ENCODE results near the gene SLC16A11. TPM values are rescaled to one million over a fixed set of nuclear protein-coding genes. Genes with fewer than 3 reads are reported as not detected.
"Not testable (repeated sequence)": the region's sequence is repeated elsewhere in the genome, so short reads cannot be mapped to it uniquely, and the experiment has no call there.

SLC16A11 gene
- total RNA-seq, 2 donors from 2014 or later, result 1.9 to 3.4 TPM

DNA sequence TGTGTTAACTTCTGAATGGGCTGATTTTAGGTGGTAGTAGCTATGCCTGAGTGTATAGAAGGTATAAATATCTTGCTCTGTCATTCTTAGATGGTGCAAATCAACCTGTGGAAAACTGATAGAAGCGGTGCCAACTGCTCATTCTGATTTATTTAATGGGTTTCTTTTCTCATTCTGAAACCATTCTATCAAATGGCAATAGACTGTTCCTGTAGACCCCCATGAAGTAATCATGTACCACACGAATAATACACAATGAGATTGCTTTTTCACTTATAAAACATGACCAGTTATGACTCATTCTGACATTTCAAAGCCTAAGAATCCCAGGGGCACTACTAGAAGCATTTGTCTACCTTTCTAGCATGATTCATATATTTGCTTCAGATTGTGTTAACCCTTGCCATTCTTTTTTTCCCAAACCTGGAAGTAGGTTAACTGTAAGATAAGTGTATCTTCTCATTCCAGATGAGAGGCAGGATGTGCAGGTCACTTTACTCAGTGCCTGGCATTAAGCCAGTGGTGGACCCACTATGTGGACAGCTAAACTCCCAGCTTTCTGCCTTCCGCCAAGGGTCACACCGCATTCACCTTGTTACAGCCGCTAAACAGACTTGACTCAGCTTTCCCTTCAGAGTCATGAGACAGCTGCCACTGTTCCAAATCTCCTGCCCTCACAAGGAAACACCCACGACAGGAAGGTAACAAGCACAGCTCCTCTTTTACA is 16.4 kb upstream of the SLC16A11 start:
- Histone ChIP-seq H3K9me3 (no peaks in the 10 kb centered on the region), H3K27me3 (no peaks in the 10 kb centered on the region), H3K27ac (no peak overlapping the region), H3K36me3 (no peaks in the 10 kb centered on the region), H3K4me3 (no peak overlapping the region), H3K4me1 (no peaks in the 10 kb centered on the region)
- no peak for DNase-seq (ENCODE audit: low spot score)
- TF ChIP-seq, protein P1, sequence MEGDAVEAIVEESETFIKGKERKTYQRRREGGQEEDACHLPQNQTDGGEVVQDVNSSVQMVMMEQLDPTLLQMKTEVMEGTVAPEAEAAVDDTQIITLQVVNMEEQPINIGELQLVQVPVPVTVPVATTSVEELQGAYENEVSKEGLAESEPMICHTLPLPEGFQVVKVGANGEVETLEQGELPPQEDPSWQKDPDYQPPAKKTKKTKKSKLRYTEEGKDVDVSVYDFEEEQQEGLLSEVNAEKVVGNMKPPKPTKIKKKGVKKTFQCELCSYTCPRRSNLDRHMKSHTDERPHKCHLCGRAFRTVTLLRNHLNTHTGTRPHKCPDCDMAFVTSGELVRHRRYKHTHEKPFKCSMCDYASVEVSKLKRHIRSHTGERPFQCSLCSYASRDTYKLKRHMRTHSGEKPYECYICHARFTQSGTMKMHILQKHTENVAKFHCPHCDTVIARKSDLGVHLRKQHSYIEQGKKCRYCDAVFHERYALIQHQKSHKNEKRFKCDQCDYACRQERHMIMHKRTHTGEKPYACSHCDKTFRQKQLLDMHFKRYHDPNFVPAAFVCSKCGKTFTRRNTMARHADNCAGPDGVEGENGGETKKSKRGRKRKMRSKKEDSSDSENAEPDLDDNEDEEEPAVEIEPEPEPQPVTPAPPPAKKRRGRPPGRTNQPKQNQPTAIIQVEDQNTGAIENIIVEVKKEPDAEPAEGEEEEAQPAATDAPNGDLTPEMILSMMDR (IDR thresholded peaks at IDR 0.05), result no peak

DNA sequence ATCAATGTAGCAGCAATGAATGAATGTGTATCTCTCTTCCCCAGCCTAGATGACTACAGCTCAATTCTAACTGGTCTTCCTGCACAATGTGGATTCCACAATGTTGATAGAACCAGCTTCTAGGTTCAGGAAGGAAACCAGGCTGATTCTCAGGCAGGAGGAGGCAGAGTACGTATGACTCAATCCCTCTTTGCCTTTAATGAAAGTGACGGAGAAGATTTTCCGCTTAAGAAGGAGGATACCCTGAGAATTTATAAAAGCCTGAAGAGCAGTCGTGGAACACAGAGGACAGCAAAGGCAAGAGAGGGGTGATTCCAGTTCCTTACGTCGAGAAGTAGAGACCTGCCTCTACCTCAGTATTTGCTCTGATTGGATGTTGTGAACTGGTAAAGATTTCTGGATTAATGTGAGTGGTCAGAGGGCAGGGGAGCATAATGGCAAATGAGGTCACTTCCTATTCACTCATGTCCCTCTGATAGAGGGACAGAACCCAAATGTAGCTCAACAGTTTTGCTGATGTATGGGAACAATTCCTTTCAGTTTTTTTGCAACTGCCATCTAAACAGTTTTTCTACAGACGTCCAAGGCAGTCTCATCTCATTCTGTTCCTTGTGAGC is 15.0 kb upstream of the SLC16A11 start:
- no peaks in the 10 kb centered on the region for H3K27me3 ChIP-seq
- TF ChIP-seq, protein P1 (IDR thresholded peaks at IDR 0.05), result no peak
- H3K4me1 ChIP-seq, result no peaks in the 10 kb centered on the region
- DNase-seq (ENCODE audit: low spot score), result no peak
- H3K4me3 ChIP-seq, result no peak overlapping the region
- no peaks in the 10 kb centered on the region for H3K9me3 ChIP-seq
- H3K36me3 ChIP-seq, result no peaks in the 10 kb centered on the region
- H3K27ac ChIP-seq, result no peak overlapping the region

DNA sequence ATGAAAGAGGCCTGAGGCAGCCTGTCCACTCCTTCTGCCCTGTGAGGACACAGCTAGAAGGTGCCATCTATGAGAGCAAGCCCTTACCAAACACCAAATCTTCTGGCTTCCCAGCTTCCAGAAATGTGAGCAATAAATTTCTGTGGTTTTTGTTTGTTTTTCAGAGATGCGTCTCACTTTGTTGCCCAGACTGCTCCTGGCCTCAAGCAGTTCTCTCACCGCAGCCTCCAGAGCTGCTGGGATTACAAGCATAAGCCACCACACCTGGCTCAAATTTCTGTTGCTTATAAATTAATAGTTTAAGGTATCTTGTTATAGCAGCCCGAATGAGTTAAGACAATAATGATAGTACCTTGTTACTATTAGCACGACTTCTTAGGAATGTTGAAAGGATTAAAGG is 12.5 kb upstream of the SLC16A11 start:
- H3K4me3 ChIP-seq, result no peak overlapping the region
- no peaks in the 10 kb centered on the region for H3K36me3 ChIP-seq
- no peak for DNase-seq (ENCODE audit: low spot score)
- H3K27ac ChIP-seq, result no peak overlapping the region
- no peaks in the 10 kb centered on the region for H3K9me3 ChIP-seq
- H3K27me3 ChIP-seq, result no peaks in the 10 kb centered on the region
- no peaks in the 10 kb centered on the region for H3K4me1 ChIP-seq
- TF ChIP-seq, protein P1 (IDR thresholded peaks at IDR 0.05), result no peak

DNA sequence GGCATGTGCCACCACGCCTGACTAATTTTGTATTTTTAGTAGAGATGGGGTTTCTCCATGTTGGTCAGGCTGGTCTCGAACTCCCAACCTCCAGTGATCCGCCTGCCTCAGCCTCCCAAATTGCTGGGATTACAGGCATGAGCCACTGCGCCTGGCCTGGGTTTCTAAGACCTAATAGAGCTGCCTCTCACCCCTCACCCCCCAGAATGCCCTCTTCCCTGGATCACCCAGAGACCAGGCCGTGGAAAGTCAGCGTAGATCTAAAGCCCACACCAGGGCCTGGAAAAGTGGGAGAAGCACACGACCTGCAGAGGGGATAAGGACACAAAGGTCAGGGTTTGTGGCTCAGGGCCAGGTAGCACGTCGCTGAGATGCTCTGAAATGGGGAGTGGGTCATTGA is 6.7 kb upstream of the SLC16A11 start:
- H3K9me3 ChIP-seq; H3K27ac ChIP-seq; H3K36me3 ChIP-seq; H3K4me3 ChIP-seq; DNase-seq (ENCODE audit: low spot score); H3K27me3 ChIP-seq: not testable (repeated sequence)
- peaks cover 0 to 16% of the 10 kb centered on the region in 2 donors for H3K4me1 ChIP-seq

DNA sequence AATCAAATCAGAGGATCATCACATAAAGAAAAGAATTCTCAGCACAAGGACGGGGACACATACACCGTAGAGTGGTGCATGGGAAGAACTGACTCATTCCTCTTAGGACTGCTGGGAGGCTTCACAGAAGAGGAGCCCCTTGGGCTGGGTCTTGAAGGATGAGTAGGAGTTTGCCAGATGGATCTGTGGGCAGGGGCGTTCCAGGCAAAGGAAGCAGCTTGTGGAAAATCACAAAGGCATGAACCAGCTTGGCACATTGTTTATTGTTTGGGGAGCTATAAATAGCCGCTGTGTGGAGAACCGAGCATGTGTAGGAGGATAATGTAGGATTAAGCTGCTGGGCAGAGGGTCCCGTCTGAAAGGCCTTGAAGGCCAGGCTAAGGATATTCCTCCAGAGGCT is 5.1 kb upstream of the SLC16A11 start:
- no peaks in the 10 kb centered on the region for H3K36me3 ChIP-seq
- H3K27me3 ChIP-seq, result no peaks in the 10 kb centered on the region
- H3K9me3 ChIP-seq, result no peaks in the 10 kb centered on the region
- no peak overlapping the region for H3K4me3 ChIP-seq
- TF ChIP-seq, protein P1 (IDR thresholded peaks at IDR 0.05), result no peak
- DNase-seq (ENCODE audit: low spot score), result no peak
- no peak overlapping the region for H3K27ac ChIP-seq
- H3K4me1 ChIP-seq, result peaks cover 0 to 20% of the 10 kb centered on the region in 2 donors

DNA sequence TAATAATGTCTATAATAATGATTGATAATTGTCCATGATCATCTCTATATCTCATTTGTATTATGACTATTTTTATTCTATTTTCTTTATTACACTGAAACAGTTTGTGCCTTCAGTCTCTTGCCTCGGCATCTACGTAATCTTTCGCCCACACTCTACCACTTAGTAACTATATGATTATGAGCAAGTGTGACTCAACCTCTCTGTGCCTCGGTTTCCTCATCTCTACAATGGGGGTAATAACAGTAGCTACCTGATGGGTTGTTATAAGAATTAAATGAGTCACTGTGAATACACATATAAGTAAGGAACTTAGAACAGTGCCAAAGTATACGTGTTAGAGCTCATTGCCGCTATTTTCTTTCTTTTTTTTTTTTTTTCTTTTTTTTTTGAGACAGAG is 3.7 kb upstream of the SLC16A11 start:
- Histone ChIP-seq H3K4me3 (no peak overlapping the region), H3K36me3 (no peaks in the 10 kb centered on the region), H3K27me3 (peaks cover 0 to 4% of the 10 kb centered on the region in 2 donors), H3K27ac (no peak overlapping the region), H3K4me1 (peaks cover 0 to 34% of the 10 kb centered on the region in 2 donors), H3K9me3 (no peaks in the 10 kb centered on the region)
- no peak for DNase-seq (ENCODE audit: low spot score)
- TF ChIP-seq, protein P1 (IDR thresholded peaks at IDR 0.05), result no peak

DNA sequence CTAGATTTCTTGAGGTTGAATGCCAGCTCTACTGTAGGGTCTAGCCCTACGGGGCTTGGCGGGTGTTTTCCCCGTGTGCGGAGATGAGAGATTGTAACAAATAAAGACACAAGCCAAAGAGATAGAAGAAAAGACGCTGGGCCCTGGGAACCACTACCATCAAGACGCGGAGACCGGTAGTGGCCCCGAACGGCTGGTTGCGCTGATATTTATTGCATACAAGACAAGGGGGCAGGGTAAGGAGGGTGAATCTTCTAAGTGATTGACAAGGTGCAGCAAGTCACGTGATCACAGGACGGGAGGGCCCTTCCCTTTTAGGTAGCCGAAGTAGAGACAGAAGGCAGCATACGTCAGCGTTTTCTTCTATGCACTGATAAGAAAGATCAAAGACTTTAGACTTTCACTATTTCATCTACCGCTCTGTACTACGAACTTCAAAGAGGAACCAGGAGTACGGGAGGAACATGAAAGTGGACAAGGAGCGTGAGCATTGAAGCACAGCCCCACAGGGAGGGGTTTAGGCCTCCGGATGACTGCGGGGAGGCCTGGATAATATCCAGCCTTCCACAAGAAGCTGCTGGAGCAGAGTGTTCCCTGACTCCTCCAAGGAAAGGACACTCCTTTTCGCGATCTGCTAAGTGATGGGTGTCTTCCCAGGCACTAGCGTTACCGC is 3.0 kb upstream of the SLC16A11 start:
- H3K4me1 ChIP-seq, result peaks cover 0 to 41% of the 10 kb centered on the region in 2 donors
- H3K36me3 ChIP-seq; H3K9me3 ChIP-seq; DNase-seq (ENCODE audit: low spot score); H3K27ac ChIP-seq; H3K27me3 ChIP-seq: not testable (repeated sequence)
- H3K4me3 ChIP-seq, result peak overlapping the region; percentile 10 to 33
